GM18520 (cell line): ENCODE data around the gene SLC16A1.
A peak's percentile ranks its signal among the peaks of the same experiment; 100 is the strongest.
"Not testable (repeated sequence)": the region's sequence is repeated elsewhere in the genome, so short reads cannot be mapped to it uniquely, and the experiment has no call there.

Experiments
- ATAC-seq: cut with Tn5 transposase; IDR thresholded peaks from one replicate; pipeline ENCODE4 v1.9.1; 2021; ENCODE audit not compliant: unreplicated experiment

The SLC16A1 gene, protein sequence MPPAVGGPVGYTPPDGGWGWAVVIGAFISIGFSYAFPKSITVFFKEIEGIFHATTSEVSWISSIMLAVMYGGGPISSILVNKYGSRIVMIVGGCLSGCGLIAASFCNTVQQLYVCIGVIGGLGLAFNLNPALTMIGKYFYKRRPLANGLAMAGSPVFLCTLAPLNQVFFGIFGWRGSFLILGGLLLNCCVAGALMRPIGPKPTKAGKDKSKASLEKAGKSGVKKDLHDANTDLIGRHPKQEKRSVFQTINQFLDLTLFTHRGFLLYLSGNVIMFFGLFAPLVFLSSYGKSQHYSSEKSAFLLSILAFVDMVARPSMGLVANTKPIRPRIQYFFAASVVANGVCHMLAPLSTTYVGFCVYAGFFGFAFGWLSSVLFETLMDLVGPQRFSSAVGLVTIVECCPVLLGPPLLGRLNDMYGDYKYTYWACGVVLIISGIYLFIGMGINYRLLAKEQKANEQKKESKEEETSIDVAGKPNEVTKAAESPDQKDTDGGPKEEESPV

DNA sequence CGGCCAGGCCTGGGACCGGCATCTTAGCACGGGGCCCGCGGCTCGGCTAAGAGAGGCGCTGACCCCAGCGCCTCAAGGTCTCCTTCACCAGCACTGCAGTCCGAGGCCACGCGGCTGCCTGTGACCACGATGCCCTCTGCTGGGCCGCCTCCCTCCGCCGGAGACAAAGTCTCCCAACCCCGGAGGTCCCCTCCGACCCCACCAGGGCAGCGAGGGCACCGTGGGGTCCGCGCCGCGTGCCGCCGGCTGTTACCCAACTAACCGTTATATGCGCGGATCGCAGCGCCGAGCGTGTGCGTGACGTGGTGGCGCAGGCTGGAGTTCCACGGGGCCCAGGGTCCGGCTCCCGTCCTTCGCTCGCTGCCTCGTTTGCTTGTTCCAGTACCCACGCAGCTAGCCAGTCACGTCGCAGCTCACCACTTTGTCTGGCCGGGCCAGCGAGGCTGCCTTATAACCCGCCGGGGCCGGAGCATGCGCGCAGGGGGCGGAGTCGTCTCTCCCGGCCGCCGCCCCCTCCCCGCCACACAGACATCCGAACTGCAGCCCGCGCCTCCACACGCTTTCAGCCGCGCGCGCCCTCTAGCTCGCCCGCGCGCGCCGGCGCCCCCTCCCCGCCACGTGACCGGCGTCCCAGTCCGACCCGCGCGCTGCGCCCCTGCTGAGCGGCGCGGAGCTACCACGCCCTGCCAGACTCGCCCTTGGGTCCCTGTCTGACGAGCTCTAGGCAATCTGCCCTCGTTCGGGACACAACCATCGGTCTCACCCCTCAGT is at the start of gene SLC16A1:
Gene SLC16A1, minus strand, starts transcription at position 424 of the 771 bp plus-strand sequence. CDS start 26,888 bp downstream, outside the sequence.
- peak; percentile 55 for ATAC-seq

DNA sequence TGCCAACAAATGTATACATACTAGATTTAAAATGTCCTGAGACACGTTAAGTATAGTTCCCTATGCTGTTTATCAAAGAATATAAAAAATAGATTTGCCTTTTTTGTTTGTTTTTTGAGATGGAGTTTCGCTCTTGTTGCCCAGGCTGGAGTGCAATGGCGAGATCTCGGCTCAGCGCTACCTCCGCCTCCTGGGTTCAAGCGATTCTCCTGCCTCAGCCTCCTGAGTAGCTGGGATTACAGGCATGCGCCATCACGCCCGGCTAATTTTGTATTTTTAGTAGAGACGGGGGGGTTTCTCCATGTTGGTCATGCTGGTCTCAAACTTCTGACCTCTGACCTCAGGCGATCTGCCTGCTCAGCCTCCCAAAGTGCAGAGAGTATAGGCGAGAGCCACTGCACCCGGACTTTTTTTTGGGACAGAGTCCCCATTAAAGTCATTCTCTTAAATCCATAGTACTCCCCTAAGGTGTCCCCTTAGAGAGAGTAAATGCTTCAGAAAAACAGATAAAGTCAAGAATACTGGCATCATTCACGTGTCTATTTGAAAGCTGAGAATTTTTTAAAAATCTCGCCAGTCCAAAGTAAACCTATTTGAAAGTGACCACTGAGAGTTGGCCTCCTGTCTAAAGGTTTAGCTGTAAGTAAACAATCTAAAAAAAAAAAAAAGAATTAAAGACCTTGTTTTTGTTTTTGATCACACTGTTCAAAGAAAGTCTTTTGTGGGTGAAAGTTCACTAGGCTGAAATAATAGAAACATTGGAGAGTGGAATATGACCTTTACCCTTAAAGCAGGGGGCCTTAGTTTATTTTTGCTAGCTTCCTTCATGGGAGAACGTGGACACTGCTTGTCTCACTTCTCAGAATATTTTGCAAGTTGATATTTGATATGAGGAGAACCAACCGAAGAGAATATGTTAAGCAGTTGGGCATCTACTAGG is 48.0 kb upstream of the SLC16A1 start:
- ATAC-seq: no peak

DNA sequence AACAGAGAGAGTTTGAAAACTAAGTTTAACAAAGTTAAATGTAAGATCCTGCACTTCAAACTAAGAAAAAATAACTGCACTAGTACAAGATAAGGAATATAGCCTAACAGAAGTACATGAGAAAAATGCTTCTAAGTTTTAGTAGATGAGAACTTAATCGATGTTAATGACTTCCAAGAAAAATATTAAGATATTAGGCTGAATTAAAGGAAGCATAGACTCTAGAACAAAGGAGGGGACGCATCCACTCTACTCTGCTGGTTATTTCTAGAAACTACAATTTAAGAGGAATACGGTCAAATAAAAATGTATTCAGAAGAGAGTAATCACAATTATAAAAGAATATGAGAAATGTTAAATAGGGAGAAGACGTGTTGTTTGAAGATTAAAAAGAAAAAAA is 46.3 kb upstream of the SLC16A1 start:
- ATAC-seq: no peak

DNA sequence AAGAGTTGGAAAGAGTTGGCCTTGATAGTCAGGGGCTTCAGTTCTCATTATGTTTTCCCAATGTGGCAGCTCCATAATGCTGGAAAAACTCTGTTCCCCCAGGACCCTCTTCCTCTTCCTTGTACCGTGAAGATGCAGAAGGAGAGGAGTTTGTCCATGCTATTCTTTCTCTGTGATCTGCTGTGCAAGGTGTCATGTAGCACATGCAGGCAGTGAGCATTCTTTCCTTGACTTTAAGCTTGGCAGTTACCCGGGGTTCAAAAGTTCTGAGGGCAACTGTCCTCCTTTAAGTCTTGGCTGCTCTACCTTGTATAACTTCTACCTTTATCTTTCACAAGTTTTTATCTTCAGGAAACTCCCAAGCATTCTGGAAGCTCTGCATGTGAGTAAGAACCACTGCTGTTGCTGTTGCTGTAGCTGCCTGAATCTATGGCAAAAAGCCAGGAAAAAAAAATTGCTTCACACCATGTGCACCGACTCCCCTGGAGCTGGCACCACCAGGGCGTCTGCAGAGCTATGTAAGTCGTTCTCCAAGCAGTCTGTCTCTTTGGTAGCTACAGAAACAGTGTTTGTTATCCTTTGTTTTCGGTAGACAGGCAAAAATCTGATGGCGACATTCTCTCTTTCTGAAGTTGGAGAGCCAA is 42.7 kb upstream of the SLC16A1 start:
- no peak for ATAC-seq

DNA sequence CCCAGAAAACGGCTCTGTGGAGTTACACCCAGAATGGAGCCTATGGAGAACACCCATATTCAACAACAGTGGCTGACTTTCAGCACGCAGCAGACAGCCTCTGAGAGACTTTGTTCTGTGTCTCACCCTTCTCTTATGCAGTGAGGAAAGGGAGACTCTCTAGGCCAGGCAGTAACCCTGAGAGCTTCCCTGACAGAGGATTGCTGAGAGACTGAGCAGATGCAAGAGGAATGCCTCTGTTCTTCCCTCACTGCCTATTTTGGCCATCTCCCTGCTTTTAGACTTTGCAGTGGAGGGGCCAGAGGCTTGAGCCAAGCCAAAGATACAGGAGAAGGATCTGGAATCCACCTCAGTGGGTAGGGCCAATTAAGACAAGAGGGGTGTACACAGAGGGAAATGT is 41.8 kb upstream of the SLC16A1 start:
- ATAC-seq: no peak

DNA sequence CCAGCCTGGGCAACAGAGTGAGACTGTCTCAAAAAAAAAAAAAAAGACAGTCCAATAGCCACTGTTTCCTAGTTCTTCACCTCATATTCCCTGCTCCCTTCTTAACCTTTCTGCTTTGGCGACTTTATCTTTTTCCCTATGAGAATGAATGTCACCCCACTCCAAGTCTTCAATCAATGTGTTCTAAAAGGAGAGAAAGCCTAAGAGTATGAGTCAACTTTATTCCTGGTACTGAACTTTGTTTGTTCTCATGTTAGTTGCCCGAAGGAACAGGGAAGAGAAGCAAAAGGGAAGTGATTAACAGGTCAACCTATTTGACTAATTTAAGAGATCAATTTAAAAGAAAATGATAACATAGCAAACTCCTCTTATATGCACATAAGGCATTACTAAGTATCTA is 39.9 kb upstream of the SLC16A1 start:
- ATAC-seq: no peak

DNA sequence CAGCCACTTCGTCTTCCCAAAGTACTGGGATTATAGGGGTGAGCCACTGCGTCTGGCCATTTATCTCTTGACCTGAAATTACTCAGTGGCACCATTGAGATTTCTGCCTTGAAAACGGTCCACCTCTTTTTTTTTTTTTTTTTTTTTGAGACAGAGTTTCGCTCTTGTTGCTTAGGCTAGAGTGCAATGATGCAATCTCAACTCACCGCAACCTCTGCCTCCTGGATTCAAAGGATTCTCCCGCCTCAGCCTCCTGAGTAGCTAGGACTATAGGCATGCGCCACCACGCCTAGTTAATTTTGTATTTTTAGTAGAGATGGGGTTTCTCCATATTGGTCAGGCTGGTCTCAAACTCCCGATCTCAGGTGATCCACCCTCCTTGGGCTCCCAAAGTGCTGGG is 39.0 kb upstream of the SLC16A1 start:
- not testable (repeated sequence) for ATAC-seq

DNA sequence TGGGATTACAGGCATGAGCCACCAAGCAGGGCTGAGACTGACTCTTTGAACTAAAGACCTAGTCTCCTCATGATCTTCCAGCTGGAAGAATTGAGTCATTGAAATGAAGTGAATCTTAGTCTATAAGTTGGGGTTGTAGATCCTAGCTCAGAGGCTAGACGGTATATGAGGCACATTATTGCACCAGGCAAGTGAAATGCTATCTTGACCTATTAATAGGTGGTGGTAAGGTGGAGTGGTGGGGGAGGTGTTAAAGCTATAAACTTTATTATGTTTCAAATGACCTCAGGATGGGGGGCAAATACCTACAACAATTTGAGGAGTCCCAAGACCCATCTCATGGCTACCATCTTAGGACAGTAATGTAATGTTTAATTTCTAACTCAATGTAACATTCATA is 36.8 kb upstream of the SLC16A1 start:
- ATAC-seq: no peak

DNA sequence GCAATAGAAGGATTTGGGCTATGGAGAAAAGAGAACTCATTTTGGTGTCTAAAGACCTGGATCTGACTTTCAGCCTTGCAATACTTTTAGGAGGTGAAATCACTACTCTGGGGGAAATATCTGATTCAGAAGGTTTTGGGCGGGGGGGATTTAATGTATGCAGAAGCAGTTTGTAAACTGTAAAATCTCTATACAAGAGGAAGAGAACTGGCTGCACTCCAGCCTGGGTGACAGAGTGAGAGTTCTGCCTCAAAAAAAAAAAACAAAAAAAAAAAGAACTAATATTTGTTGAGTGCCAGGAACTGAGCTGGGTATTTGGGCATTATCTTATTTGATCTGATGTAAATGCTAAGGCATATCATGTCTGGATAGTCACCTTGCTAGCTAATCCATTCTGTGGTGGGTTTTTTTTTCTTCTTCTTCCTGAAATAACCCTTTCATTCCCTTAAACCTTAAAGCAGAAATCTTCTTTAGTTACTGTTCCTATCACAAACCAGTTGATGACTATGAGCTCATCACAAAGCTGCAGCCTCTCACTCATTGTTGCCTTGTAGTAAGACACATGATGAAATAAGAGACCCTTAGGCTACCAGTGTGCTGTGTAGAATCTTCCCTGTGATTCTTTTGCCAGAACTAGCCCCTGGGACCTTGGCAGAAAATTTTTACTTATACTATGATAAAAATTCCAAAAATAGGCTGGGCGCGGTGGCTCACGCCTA is 35.6 kb upstream of the SLC16A1 start:
- ATAC-seq: no peak

DNA sequence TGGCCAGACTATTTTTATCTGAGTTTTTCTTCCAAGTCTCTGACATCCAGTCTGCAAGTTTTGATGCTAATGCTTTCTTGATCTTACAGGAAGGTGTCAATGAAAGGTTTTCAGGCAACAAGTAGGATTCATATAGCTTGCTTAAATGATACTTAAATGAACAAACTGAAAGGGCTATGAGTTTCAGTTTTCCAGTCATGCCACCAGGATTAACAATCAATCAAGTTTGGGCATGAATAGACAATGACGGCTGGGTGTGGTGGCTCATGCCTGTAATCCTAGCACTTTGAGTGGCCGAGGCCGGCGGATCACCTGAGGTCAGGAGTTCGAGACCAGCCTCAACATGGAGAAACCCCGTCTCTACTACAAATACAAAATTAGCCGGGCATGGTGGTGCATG is 34.3 kb upstream of the SLC16A1 start:
- ATAC-seq: no peak

DNA sequence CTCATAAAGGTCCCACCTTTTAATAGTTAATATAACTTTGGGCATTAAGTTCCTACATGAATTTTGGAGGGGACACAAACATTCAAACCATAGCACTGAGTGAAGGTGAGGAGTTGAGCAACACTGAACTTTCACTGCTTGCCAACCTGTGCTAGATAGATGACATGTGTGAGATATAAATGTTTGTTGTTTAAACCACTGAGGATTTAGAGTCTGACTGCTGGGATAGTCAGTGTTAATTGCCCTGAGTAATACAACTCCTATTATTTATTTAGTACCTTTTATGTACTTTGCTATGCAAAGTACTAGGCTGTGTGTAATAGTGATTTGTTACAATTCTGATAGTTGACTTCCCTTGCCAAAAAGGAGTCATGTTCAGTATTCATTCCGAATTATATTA is 32.4 kb upstream of the SLC16A1 start:
- ATAC-seq: no peak

DNA sequence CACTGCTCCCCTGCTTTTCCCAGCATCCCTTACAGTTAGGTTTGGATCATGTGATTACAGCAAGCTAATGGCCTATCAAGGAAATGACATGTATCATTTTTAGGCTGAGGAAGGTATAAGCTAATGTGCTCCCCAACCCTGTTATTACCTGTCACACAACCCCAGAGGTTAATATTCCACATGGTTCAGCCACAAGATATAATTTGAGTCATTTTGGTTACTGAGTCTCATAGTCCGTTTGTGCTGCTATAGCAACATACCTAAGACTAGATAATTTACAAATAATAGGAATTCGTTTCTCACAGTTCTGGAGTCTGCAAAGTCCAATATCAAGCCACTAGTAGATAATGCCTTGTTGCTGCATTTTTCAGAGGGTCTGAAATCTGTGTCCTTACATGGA is 29.1 kb upstream of the SLC16A1 start:
- peak; percentile 70 for ATAC-seq

DNA sequence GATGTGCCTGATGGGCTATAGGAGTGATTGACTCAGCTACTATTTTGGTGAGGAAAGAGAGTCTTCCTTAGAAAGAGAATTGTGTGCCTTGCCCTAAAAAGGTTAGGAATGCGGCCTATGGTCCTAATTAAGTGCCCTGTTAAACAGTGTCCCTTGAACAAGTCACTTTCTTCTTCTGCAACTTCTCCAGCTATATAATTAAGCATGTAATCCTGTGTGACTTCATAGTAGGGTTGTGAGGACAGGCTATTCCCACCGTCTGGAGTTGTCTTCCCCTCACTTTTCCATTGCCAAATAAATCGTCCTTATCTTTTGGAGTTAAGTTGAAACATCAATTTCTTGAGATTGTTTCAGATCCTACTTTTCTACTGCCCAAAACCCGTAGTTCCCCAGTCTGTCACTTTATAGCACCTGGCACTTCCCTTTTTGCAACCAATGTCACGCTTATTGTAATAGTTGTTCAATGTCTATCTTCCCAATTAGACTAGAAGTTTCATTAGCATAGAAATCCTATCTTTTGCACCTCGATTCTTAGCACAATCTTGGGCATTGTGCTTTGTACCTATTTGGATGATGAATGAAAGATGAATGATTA is 27.6 kb upstream of the SLC16A1 start:
- no peak for ATAC-seq

DNA sequence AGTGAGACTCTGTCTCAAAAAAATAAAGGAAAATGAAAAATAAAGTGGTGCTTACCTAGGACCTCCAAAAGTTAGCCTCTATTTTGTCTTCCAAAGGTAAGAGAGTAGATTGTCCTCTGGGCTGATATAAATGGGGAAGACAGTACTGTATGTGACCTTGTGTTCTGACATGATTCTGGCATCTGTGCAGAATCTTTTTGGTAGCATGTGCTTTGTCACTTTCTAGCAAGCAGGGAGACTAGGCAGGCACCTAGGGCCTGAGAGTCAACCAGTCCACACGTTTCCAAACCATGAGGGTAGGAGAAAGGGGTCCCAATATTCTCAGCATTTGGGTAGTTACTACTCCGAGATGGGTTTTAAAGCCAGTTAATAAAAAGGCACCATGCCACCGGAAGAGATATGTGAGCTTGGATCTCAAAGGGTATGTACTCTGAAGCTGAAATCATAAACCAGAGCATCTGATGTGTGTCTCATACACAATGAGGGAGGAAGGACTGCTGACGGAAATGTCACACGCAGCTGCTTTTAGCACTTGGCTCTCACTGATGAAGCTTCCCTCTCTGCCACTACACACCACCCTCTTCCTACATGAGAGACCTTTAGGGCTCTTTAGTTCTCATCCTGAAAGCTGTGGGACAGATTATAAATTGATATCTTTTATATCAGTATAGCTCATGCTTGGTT is 27.0 kb upstream of the SLC16A1 start:
- ATAC-seq: no peak

DNA sequence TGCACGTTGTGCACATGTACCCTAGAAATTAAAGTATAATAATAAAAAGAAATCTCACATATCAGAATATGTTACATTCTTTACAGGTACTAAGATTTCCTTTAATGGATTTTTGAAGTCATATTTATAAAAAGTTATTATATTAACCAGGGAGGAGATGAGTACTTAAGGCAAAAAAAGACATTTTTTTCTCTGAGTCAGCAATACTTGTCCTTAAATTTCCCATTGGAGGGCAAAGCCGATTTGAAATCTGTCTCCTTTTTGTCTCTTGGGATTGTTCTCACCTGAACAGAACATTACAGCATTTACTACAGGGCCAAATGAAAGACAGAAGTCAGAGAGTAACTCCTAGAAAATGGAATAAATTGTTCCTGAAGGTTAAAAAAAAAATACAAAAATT is 26.3 kb upstream of the SLC16A1 start:
- ATAC-seq: no peak

DNA sequence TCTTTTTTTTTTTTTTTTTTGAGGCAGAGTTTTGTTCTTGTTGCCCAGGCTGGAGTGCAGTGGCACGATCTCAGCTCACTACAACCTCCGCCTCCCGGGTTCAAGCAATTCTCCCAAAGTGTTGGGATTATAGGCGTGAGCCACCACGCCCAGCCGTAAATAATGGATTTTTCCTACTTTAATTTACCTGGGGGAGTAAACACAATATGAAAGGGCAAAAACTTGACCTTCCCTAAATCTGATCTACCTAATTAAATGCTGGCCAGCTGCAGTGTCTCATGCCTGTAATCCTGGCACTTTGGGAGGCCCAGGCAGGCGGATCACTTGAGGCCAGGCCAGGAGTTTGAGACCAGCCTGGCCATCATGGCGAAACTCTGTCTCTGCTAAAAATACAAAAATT is 25.8 kb upstream of the SLC16A1 start:
- ATAC-seq: not testable (repeated sequence)

DNA sequence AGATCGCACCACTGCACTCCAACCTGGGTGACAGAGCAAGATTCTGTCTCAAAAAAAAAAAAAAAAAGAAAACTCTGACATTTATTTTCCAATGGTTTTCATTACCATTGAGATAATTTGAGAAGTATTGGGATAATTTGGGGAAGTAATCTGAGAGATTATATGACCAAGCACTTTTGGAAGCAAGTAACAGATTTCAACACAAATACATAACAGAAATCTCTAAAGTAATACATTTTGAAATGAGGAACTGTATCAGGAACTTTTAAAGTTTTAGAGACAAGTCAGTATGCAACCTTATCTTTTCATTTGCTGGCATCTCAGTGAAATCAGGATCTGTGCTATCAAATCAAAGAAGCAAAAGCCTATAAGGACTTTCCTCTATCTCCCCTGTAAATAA is 25.4 kb upstream of the SLC16A1 start:
- ATAC-seq: no peak

DNA sequence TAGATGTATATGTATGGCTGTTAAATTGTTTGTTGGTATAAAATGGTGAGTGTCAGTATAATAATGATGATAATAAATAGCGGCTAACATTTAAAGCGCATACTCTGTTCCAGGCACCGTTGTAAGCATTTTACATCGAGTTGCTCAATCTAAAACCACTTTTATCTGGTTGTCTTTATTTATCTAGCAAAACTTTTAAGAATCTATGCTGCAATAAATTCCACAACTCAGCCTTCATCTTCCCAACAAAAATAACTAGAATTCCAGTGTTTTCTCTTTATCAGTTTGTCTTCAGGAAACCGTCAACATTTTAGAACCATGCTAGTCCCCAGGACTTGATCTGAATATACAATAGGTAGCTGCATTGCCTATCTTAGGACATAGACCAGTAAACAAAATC is 19.3 kb upstream of the SLC16A1 start:
- ATAC-seq: no peak

DNA sequence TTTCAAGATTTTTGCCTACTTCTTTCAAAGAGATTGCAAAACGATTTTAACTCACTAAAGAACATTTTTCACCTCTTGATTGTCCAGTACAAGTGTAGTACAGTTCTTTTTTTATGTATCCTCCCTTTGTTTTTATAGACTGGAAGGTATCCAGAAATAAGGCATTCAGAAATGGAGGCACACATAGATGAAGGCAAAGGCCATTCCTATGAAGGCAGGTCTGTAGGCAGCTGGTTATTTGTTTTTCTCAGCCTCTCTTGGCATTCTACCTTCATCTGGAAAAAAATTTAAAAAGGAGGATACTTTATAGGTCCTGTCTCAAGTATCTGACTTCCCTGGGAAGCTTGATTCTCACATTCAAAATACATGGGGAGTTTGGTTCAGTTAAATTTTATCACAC is 18.6 kb upstream of the SLC16A1 start:
- ATAC-seq: no peak
